Thyroid gland (tissue), 4 donors: ENCODE results near the gene BEND7.

Experiments used
- POLR2A ChIP-seq, 2 donors: fragments of 450-650 bp; IDR thresholded peaks; one replicate each; pipeline ENCODE4 v1.6.1; 2017; ENCODE audit warnings: antibody characterized with exemption in 2 of 2, mild to moderate bottlenecking in 2 of 2, moderate library complexity in 1 of 2
- TF ChIP-seq, protein P1 (sequence below), 6 experiments: fragments of 200-600 bp in 3 of 6; fragments of 450-650 bp in 3 of 6; sonication (generic) in 3 of 6; IDR thresholded peaks; one replicate each; pipeline ENCODE4 v1.5.1; 2016 to 2019; ENCODE audit warnings: antibody characterized with exemption in 6 of 6, mild to moderate bottlenecking in 2 of 6, inconsistent platforms in 1 of 6, moderate library complexity in 1 of 6

DNA sequence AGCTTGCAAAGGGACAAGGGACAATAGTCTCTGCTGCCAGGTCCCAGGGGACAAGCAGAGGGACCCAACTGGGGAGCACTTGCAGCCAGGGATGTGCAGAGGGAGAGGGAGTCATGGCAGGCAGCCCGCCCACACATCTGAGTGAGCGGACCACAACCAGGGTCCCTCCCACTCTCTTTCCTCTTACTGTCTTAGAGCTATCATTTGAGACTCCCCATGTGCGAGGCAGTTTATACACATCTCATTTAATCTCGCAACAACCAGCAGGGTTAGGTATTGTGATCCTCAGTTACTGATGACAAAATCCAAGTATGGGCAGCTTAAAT, 70.2 kb downstream of the BEND7 start:
- TF ChIP-seq, protein P1, sequence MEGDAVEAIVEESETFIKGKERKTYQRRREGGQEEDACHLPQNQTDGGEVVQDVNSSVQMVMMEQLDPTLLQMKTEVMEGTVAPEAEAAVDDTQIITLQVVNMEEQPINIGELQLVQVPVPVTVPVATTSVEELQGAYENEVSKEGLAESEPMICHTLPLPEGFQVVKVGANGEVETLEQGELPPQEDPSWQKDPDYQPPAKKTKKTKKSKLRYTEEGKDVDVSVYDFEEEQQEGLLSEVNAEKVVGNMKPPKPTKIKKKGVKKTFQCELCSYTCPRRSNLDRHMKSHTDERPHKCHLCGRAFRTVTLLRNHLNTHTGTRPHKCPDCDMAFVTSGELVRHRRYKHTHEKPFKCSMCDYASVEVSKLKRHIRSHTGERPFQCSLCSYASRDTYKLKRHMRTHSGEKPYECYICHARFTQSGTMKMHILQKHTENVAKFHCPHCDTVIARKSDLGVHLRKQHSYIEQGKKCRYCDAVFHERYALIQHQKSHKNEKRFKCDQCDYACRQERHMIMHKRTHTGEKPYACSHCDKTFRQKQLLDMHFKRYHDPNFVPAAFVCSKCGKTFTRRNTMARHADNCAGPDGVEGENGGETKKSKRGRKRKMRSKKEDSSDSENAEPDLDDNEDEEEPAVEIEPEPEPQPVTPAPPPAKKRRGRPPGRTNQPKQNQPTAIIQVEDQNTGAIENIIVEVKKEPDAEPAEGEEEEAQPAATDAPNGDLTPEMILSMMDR (IDR thresholded peaks at IDR 0.05), result no peak
- TF ChIP-seq POLR2A (IDR thresholded peaks at IDR 0.05), result no peak
